K562 (cell line): Measurements from ENCODE around the gene SLCO6A1.

Experiments used
- BHLHE40 ChIP-seq: IDR thresholded peaks from 2 replicates; pipeline ENCODE4 v1.6.1; 2011; ENCODE audit warnings: low read length, improper control_type of control experiment
- HLTF ChIP-seq: fragments of 450-650 bp; IDR thresholded peaks from 2 replicates; pipeline ENCODE4 v1.6.1; 2016
- IRF2 ChIP-seq: sonication (generic); formaldehyde crosslinking; IDR thresholded peaks from 2 replicates; pipeline ENCODE4 v1.8.1; 2022; ENCODE audit warnings: mild to moderate bottlenecking, missing genetic modification reagents
- KDM1A ChIP-seq, 2 experiments: fragments of 450-650 bp; IDR thresholded peaks; 2 replicates each; pipeline ENCODE4 v1.6.1; 2016; ENCODE audit warnings: mild to moderate bottlenecking in 2 of 2
- KLF6 ChIP-seq: fragments of 250-450 bp; sonication (Bioruptor Pico); IDR thresholded peaks from 2 replicates; pipeline ENCODE4 v1.4.0; 2020; ENCODE audit warnings: mild to moderate bottlenecking, moderate library complexity, borderline replicate concordance
- SOX6 ChIP-seq: fragments of 450-650 bp; IDR thresholded peaks from 2 replicates; pipeline ENCODE4 v1.6.1; 2014; ENCODE audit warnings: mild to moderate bottlenecking
- ZNF274 ChIP-seq: IDR thresholded peaks from 2 replicates; pipeline ENCODE4 v1.6.1; 2011; ENCODE audit warnings: low read depth, mild to moderate bottlenecking, low read length, moderate library complexity, borderline replicate concordance
- TF ChIP-seq, protein P1 (sequence below): sonication (generic); formaldehyde crosslinking; IDR thresholded peaks from 2 replicates; pipeline ENCODE4 v1.8.0; 2022; ENCODE audit warnings: mild to moderate bottlenecking, missing genetic modification reagents
- TF ChIP-seq, protein P2 (sequence below), 2 experiments: fragments of 450-650 bp; formaldehyde crosslinking in 1 of 2; IDR thresholded peaks; 2 replicates each; pipeline versions ENCODE4 v1.4.0 to v1.6.1; 2014 to 2020; ENCODE audit warnings: mild to moderate bottlenecking in 2 of 2, borderline replicate concordance in 1 of 2, low read depth in 1 of 2
- TF ChIP-seq, protein P3 (sequence below), 2 experiments: fragments of 150-350 bp in 1 of 2; IDR thresholded peaks; 2 replicates each; pipeline ENCODE4 v1.6.1; 2012 to 2016; ENCODE audit warnings: low read depth in 2 of 2, low read length in 2 of 2, mild to moderate bottlenecking in 1 of 2, moderate library complexity in 1 of 2
- TF ChIP-seq, protein P4 (sequence below): fragments of 250-450 bp; sonication (Bioruptor Pico); IDR thresholded peaks from 2 replicates; pipeline ENCODE4 v1.8.0; 2022; ENCODE audit warnings: moderate library complexity, mild to moderate bottlenecking, inconsistent platforms

DNA sequence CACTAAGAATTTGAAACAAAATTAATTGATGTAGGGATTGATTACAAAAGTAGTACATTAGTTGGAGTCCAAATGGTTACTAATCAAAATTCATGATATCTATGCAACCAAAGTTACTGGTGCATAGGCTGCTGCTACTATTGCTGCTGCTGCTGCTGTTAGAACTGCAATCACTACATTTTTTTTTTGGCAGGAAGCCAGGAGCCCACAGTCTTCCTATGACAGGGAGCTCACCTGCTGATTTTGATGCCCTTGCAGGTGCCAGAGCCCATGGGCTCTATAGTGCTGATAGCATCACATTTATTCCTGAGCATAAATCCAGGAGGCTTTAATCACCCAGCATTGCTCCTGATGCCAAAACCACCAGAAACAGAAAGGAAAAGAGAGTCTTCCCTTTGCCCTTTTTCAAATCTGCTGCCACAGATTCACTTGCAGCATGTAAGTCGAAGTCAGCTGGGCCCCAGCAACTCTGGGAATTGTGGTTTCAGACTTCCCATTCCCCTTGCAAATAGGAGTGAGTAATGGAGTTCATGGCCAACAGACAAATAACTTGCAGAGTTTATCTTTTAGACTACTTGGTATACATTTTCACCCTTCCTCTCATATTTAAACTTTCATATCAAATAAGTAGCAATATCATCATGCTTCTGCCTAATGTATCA lies 17.6 kb downstream of the SLCO6A1 start:
- TF ChIP-seq KDM1A (IDR thresholded peaks at IDR 0.05) (no peak), IRF2 (CRISPR knock-in tag) (no peak), KLF6 (CRISPR knock-in tag) (no peak), ZNF274 (no peak), HLTF (no peak), BHLHE40 (no peak), SOX6 (no peak)
- TF ChIP-seq, protein P1, sequence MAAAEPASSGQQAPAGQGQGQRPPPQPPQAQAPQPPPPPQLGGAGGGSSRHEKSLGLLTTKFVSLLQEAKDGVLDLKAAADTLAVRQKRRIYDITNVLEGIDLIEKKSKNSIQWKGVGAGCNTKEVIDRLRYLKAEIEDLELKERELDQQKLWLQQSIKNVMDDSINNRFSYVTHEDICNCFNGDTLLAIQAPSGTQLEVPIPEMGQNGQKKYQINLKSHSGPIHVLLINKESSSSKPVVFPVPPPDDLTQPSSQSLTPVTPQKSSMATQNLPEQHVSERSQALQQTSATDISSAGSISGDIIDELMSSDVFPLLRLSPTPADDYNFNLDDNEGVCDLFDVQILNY (CRISPR knock-in tag) = no peak
- TF ChIP-seq, protein P2, sequence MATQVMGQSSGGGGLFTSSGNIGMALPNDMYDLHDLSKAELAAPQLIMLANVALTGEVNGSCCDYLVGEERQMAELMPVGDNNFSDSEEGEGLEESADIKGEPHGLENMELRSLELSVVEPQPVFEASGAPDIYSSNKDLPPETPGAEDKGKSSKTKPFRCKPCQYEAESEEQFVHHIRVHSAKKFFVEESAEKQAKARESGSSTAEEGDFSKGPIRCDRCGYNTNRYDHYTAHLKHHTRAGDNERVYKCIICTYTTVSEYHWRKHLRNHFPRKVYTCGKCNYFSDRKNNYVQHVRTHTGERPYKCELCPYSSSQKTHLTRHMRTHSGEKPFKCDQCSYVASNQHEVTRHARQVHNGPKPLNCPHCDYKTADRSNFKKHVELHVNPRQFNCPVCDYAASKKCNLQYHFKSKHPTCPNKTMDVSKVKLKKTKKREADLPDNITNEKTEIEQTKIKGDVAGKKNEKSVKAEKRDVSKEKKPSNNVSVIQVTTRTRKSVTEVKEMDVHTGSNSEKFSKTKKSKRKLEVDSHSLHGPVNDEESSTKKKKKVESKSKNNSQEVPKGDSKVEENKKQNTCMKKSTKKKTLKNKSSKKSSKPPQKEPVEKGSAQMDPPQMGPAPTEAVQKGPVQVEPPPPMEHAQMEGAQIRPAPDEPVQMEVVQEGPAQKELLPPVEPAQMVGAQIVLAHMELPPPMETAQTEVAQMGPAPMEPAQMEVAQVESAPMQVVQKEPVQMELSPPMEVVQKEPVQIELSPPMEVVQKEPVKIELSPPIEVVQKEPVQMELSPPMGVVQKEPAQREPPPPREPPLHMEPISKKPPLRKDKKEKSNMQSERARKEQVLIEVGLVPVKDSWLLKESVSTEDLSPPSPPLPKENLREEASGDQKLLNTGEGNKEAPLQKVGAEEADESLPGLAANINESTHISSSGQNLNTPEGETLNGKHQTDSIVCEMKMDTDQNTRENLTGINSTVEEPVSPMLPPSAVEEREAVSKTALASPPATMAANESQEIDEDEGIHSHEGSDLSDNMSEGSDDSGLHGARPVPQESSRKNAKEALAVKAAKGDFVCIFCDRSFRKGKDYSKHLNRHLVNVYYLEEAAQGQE (IDR thresholded peaks at IDR 0.05; ENCODE audit: borderline replicate concordance) = no peak
- TF ChIP-seq, protein P2 (CRISPR knock-in tag; IDR thresholded peaks at IDR 0.05; ENCODE audit: low read depth) = no peak
- TF ChIP-seq, protein P3, sequence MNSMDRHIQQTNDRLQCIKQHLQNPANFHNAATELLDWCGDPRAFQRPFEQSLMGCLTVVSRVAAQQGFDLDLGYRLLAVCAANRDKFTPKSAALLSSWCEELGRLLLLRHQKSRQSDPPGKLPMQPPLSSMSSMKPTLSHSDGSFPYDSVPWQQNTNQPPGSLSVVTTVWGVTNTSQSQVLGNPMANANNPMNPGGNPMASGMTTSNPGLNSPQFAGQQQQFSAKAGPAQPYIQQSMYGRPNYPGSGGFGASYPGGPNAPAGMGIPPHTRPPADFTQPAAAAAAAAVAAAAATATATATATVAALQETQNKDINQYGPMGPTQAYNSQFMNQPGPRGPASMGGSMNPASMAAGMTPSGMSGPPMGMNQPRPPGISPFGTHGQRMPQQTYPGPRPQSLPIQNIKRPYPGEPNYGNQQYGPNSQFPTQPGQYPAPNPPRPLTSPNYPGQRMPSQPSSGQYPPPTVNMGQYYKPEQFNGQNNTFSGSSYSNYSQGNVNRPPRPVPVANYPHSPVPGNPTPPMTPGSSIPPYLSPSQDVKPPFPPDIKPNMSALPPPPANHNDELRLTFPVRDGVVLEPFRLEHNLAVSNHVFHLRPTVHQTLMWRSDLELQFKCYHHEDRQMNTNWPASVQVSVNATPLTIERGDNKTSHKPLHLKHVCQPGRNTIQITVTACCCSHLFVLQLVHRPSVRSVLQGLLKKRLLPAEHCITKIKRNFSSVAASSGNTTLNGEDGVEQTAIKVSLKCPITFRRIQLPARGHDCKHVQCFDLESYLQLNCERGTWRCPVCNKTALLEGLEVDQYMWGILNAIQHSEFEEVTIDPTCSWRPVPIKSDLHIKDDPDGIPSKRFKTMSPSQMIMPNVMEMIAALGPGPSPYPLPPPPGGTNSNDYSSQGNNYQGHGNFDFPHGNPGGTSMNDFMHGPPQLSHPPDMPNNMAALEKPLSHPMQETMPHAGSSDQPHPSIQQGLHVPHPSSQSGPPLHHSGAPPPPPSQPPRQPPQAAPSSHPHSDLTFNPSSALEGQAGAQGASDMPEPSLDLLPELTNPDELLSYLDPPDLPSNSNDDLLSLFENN (IDR thresholded peaks at IDR 0.05; ENCODE audit: low read depth in 2 of 2, low read length in 2 of 2) = no peak
- TF ChIP-seq, protein P4, sequence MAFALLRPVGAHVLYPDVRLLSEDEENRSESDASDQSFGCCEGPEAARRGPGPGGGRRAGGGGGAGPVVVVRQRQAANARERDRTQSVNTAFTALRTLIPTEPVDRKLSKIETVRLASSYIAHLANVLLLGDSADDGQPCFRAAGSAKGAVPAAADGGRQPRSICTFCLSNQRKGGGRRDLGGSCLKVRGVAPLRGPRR (CRISPR knock-in tag) = no peak
